Mucosa of stomach (tissue), 1 donor: Measurements from ENCODE around the gene FBXW4.

Experiments
- H3K27me3 ChIP-seq: one replicate; pipeline ENCODE4 v1.7.0; 2013; ENCODE audit warnings: mild to moderate bottlenecking, low read length; ENCODE audit not compliant: control insufficient read depth, insufficient read depth
- H3K36me3 ChIP-seq: one replicate; pipeline ENCODE4 v1.7.0; 2013; ENCODE audit warnings: low read length; ENCODE audit not compliant: control insufficient read depth, insufficient read depth
- H3K4me1 ChIP-seq: one replicate; pipeline ENCODE4 v1.7.0; 2013; ENCODE audit warnings: mild to moderate bottlenecking, low read length; ENCODE audit not compliant: control insufficient read depth, insufficient read depth
- H3K4me3 ChIP-seq: one replicate; pipeline ENCODE4 v1.7.0; 2013; ENCODE audit warnings: low read length
- H3K9ac ChIP-seq: one replicate; pipeline ENCODE4 v1.7.0; 2013; ENCODE audit warnings: mild to moderate bottlenecking, low read length, moderate library complexity
- H3K9me3 ChIP-seq: one replicate; pipeline ENCODE4 v1.7.0; 2013; ENCODE audit warnings: mild to moderate bottlenecking, low read length, moderate library complexity; ENCODE audit not compliant: control insufficient read depth
- donor health status: Pancreatic carcinoma.

The FBXW4 gene

DNA sequence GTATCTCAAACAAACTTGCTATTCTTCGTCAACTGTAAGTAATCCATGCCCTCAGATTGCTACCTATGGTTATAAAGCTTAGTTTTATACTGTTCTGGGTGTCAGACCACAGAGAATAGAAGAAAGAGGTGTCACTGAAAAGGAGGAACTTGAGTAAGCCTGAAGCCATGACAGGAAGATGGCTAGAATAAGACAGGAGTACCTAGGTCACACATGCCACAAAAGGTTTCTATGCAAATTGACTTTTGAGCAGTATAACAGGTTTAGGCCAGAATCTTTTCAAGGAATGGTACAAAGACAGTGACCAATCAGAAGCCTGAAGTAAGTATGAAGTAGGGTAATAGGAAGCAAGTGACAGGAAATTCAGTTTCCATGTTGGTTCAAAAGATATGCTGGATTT, 23.5 kb downstream of the FBXW4 start:
- Histone ChIP-seq H3K9me3 (no peaks in the 10 kb centered on the region), H3K27me3 (no peaks in the 10 kb centered on the region), H3K36me3 (peaks cover 13% of the 10 kb centered on the region), H3K9ac (no peak overlapping the region), H3K4me1 (no peaks in the 10 kb centered on the region), H3K4me3 (no peak overlapping the region)

- no peaks in the 10 kb centered on the region for H3K27me3 ChIP-seq
- peaks cover 13% of the 10 kb centered on the region for H3K36me3 ChIP-seq
- no peak overlapping the region for H3K4me3 ChIP-seq
- H3K9me3 ChIP-seq: no peaks in the 10 kb centered on the region
- no peaks in the 10 kb centered on the region for H3K4me1 ChIP-seq
- H3K9ac ChIP-seq: no peak overlapping the region
These were observed 24.3 kb downstream of the FBXW4 start for GRCh38 chr10:101670635-101671034.

GRCh38 chr10:101669181-101669580, 25.8 kb downstream of the FBXW4 start:
- Histone ChIP-seq H3K36me3 (peaks cover 13% of the 10 kb centered on the region), H3K9me3 (no peaks in the 10 kb centered on the region), H3K4me1 (no peaks in the 10 kb centered on the region), H3K9ac (no peak overlapping the region), H3K27me3 (no peaks in the 10 kb centered on the region), H3K4me3 (no peak overlapping the region)

DNA sequence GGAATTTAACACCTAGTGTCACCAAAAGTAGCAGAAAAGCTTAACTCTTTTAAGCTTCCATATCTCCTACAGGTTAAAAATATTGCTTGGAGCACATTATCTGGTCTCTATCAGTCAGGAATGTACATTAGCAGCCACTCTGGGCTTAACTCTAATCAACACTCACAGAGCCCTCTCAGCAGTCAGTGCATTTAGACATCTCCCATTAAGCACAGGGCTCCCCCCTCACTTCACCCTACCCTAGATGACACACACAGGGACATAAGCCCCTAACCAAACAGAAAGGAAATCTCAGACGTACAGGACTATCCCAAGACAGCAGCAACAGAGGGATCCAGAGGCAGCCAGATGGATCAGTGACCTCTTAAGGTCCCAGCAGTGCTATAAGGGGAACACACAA, 26.4 kb downstream of the FBXW4 start:
- H3K4me3 ChIP-seq: no peak overlapping the region
- H3K36me3 ChIP-seq: peaks cover 13% of the 10 kb centered on the region
- no peak overlapping the region for H3K9ac ChIP-seq
- H3K4me1 ChIP-seq: no peaks in the 10 kb centered on the region
- H3K9me3 ChIP-seq: no peaks in the 10 kb centered on the region
- H3K27me3 ChIP-seq: no peaks in the 10 kb centered on the region

DNA sequence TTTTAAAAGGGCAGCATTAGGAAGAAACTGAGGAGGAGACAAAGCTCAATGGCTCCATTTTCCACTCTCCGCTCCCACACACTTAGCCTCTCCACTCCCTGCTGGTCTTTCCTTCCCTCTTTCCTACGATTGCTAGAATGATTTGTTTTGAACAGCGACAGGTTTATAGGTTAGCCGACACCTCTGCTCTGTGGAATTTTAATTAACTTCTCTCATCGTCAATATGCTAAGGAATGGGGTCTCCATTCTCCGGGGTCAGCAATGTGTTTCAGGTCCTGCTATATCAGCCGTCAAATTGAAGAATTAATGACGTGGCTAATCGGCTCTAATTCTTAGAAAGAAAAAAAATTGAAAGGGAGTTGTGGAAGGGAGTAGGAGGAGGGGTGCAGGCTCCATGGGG, 28.9 kb downstream of the FBXW4 start:
- Histone ChIP-seq H3K36me3 (peaks cover 6% of the 10 kb centered on the region), H3K9ac (no peak overlapping the region), H3K9me3 (no peaks in the 10 kb centered on the region), H3K27me3 (no peaks in the 10 kb centered on the region), H3K4me1 (no peaks in the 10 kb centered on the region), H3K4me3 (no peak overlapping the region)

DNA sequence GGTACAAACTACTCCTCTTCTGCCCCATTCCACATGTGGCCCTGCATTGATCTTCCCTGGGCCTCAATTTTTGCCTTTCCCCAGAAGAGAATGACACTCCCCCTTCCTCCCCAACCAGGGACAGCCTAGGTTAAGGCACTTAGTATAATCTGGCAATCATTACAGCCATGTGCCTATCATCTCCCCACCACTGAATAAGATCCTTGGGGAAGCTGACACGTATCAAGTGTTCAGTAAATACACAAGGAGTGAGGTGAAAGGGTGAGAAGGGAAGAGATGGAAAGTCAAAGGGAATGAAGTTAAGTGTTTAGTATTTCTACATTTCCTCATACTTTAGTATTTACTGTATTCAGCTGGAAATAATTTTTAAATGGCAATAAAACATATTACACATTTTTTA, 31.9 kb downstream of the FBXW4 start:
- no peaks in the 10 kb centered on the region for H3K9me3 ChIP-seq
- no peak overlapping the region for H3K9ac ChIP-seq
- H3K27me3 ChIP-seq: no peaks in the 10 kb centered on the region
- H3K4me3 ChIP-seq: no peak overlapping the region
- H3K4me1 ChIP-seq: no peaks in the 10 kb centered on the region
- peaks cover 6% of the 10 kb centered on the region for H3K36me3 ChIP-seq

DNA sequence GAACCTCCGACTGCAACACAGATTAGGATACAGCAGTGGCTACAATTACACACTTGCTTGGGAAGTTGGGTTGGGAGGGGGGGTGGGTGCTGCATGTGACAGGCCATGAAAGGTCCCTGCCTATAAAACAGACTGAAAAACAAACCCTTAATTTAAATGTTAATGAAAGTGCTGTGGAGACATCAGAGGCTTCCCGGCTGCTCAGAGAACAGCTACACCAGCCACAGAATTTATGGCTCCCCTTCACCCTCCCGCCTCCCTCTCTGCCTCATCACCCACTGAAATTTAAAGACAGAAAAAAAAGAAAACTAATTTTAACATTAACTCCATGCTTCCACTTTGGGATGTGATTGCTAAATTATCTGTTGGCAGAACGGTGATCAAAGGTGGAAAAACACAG, 34.7 kb downstream of the FBXW4 start:
- no peaks in the 10 kb centered on the region for H3K9me3 ChIP-seq
- no peaks in the 10 kb centered on the region for H3K36me3 ChIP-seq
- no peaks in the 10 kb centered on the region for H3K27me3 ChIP-seq
- H3K4me1 ChIP-seq: no peaks in the 10 kb centered on the region
- H3K9ac ChIP-seq: no peak overlapping the region
- no peak overlapping the region for H3K4me3 ChIP-seq

DNA sequence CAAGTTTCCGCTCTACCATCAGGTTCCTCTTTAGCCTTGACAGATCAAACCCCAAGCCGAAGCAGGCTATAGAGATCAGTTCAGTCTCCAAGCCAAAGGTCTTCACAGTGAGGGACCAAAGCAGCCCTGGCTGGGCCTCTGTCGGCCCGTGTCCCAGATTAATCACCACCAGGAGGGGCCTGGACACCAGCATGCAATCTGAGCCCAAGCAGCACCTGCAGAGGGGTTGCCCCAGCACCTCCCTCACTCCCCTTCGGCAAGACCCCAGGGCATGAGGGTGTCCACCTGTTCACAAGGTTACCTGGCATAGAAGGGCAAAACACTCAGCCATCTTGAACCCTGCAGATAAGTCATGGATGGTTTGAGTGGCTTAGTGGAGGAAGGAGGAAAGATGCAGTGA, 36.0 kb downstream of the FBXW4 start:
- Histone ChIP-seq H3K27me3 (no peaks in the 10 kb centered on the region), H3K9me3 (no peaks in the 10 kb centered on the region), H3K4me3 (no peak overlapping the region), H3K36me3 (no peaks in the 10 kb centered on the region), H3K4me1 (no peaks in the 10 kb centered on the region), H3K9ac (no peak overlapping the region)

DNA sequence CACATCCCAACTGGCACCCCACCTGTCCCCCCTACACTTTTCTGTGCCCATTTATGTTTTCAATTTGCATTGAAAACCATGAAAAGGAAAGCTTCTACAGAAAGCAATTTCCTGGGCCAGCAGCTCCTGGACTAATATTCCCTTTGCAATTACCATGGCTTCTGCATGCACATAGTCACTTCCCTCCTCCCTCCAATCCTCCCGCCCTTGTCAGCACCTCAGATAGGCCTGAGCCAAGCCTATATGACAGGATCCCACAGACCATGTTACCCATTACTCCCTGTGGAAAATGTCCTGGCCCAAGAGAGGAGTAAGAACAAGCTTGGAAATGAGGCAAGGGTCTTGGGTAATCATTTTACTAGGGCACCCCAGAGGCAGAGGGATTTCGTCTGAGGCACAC, 38.1 kb downstream of the FBXW4 start:
- H3K4me3 ChIP-seq: no peak overlapping the region
- H3K4me1 ChIP-seq: no peaks in the 10 kb centered on the region
- no peak overlapping the region for H3K9ac ChIP-seq
- H3K27me3 ChIP-seq: no peaks in the 10 kb centered on the region
- no peaks in the 10 kb centered on the region for H3K9me3 ChIP-seq
- H3K36me3 ChIP-seq: no peaks in the 10 kb centered on the region

DNA sequence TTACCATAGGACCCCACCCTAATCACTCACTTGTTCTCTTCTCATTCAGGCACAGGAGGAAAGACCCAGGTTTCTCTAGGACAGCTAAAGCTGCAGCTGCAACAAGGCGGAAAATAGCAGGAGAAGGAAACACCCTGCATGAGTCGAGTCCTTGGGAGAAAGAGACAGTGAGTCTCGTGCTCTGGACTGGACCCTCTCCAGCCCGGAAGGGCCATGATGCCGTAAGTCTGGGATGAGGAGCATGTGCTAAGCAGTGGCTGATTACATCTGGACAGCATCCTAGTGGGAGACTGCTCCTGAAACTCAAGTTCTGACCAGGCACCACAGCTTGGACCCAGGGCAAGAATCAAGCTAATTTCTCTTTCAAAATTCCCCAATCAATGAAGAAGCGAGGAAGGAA, 39.4 kb downstream of the FBXW4 start:
- Histone ChIP-seq H3K4me3 (no peak overlapping the region), H3K36me3 (no peaks in the 10 kb centered on the region), H3K4me1 (no peaks in the 10 kb centered on the region), H3K9ac (no peak overlapping the region), H3K9me3 (no peaks in the 10 kb centered on the region), H3K27me3 (no peaks in the 10 kb centered on the region)

DNA sequence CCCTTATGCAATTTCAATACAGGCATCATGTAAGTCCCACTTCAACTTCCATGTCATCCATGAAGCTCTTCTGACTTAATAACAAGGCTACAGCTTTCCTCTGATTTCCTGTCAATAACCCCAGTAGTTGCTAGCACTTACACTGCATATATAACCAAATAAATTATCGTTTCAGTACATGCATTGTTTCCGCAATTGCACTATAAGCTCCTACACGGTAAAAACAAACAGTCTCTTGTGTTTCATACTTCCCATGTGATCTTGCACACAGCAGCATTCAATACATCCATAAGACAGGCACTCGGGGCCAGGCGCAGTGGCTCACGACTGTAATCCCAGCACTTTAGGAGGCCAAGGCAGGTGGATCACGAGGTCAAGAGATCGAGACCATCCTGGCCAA, 41.4 kb downstream of the FBXW4 start:
- Histone ChIP-seq H3K9ac (no peak overlapping the region), H3K9me3 (no peaks in the 10 kb centered on the region), H3K36me3 (no peaks in the 10 kb centered on the region), H3K4me1 (no peaks in the 10 kb centered on the region), H3K27me3 (no peaks in the 10 kb centered on the region), H3K4me3 (no peak overlapping the region)

- Histone ChIP-seq H3K27me3 (no peaks in the 10 kb centered on the region), H3K4me1 (no peaks in the 10 kb centered on the region), H3K36me3 (peaks cover 7% of the 10 kb centered on the region), H3K4me3 (no peak overlapping the region), H3K9me3 (no peaks in the 10 kb centered on the region), H3K9ac (no peak overlapping the region)
These were observed 43.6 kb downstream of the FBXW4 start for GRCh38 chr10:101651336-101651735.

DNA sequence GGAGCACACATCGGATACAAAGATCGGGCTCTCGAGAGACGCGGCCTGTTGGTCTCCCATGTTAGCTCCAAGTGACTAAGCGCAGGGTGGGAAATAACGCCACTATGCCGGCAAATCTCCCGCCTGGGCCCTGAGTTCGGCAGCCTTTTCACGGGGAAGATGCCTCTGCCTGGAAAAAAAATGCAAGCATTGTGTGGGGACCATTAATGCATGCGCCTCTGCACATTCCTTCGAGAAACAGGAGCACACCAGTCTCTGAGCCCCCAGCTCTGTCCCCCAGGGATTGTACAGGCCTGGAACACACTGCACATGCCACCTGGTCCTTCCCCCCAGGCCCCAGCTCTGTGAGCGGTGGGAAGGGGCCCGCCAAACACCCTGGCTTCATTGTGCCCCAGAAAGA, 44.1 kb downstream of the FBXW4 start:
- Histone ChIP-seq H3K36me3 (peaks cover 7% of the 10 kb centered on the region), H3K27me3 (no peaks in the 10 kb centered on the region), H3K4me1 (no peaks in the 10 kb centered on the region), H3K9ac (no peak overlapping the region), H3K9me3 (no peaks in the 10 kb centered on the region), H3K4me3 (no peak overlapping the region)
